Neuronal stem cell (in vitro differentiated cells): ENCODE measurements around the gene EPHA7.

Experiments
- DNase-seq: peaks from one replicate; pipeline ENCODE4 v3.0.0-alpha.2; 2013; ENCODE audit warnings: low spot score
- H2AFZ ChIP-seq: one replicate; pipeline ENCODE4 v1.6.1; 2013; ENCODE audit warnings: mild to moderate bottlenecking, low read length, inconsistent platforms
- H2AK5ac ChIP-seq: 2 replicates; pipeline ENCODE4 v1.6.1; 2013; ENCODE audit warnings: low read depth, mild to moderate bottlenecking, inconsistent platforms, low read length, moderate library complexity, mixed read lengths
- H2BK120ac ChIP-seq: 2 replicates; pipeline ENCODE4 v1.6.1; 2013; ENCODE audit warnings: low read depth, mild to moderate bottlenecking, inconsistent platforms, low read length, moderate library complexity, mixed read lengths
- H2BK12ac ChIP-seq: one replicate; pipeline ENCODE4 v1.6.1; 2013; ENCODE audit warnings: low read length, inconsistent platforms
- H2BK15ac ChIP-seq: 2 replicates; pipeline ENCODE4 v1.6.1; 2013; ENCODE audit warnings: mild to moderate bottlenecking, low read length, inconsistent platforms, mixed read lengths
- H2BK5ac ChIP-seq: one replicate; pipeline ENCODE4 v1.6.1; 2013; ENCODE audit warnings: inconsistent platforms, mild to moderate bottlenecking, low read length, moderate library complexity
- H3K14ac ChIP-seq: one replicate; pipeline ENCODE4 v1.6.1; 2013; ENCODE audit warnings: low read length, inconsistent platforms
- H3K18ac ChIP-seq: 2 replicates; pipeline ENCODE4 v1.6.1; 2013; ENCODE audit warnings: low read length, inconsistent platforms
- H3K23ac ChIP-seq: 2 replicates; pipeline ENCODE4 v1.6.1; 2013; ENCODE audit warnings: low read depth, mild to moderate bottlenecking, mixed read lengths, low read length, inconsistent platforms; ENCODE audit not compliant: poor library complexity
- H3K27ac ChIP-seq: replicated peaks from 3 replicates; pipeline ENCODE4 v1.5.1; 2013; ENCODE audit warnings: low read length, inconsistent platforms
- H3K27me3 ChIP-seq, 3 experiments: 2 replicates each; pipeline ENCODE4 v1.6.1; 2013; ENCODE audit warnings: low read length in 3 of 3, mild to moderate bottlenecking in 2 of 3, inconsistent platforms in 1 of 3, low read depth in 1 of 3, mixed read lengths in 1 of 3, moderate library complexity in 1 of 3; ENCODE audit not compliant: control insufficient read depth in 3 of 3, insufficient read depth in 3 of 3
- H3K36me3 ChIP-seq, 2 donors: replicated peaks in 1 of 2; 2 replicates each; pipeline ENCODE4 v1.6.1; 2013; ENCODE audit warnings: low read length in 2 of 2; ENCODE audit not compliant: control insufficient read depth in 2 of 2, insufficient read depth in 2 of 2
- H3K4ac ChIP-seq: 2 replicates; pipeline ENCODE4 v1.6.1; 2013; ENCODE audit warnings: inconsistent platforms, mild to moderate bottlenecking, low read length, moderate library complexity
- H3K4me1 ChIP-seq, 2 donors: 1 replicate in 1 of 2; 2 replicates in 1 of 2; pipeline ENCODE4 v1.6.1; 2013; ENCODE audit warnings: low read length in 2 of 2, low read depth in 1 of 2; ENCODE audit not compliant: control insufficient read depth in 2 of 2, insufficient read depth in 1 of 2
- H3K4me2 ChIP-seq: one replicate; pipeline ENCODE4 v1.6.1; 2013; ENCODE audit warnings: mild to moderate bottlenecking, low read length, inconsistent platforms; ENCODE audit not compliant: insufficient read depth, poor library complexity, severe bottlenecking
- H3K4me3 ChIP-seq, 2 donors: 2 replicates each; pipeline ENCODE4 v1.5.1; 2013; ENCODE audit warnings: low read length in 2 of 2, mild to moderate bottlenecking in 2 of 2, inconsistent platforms in 1 of 2, moderate library complexity in 1 of 2
- H3K79me1 ChIP-seq: one replicate; pipeline ENCODE4 v1.6.1; 2013; ENCODE audit warnings: low read depth, mild to moderate bottlenecking, inconsistent platforms, low read length, moderate library complexity
- H3K9ac ChIP-seq: one replicate; pipeline ENCODE4 v1.6.1; 2013; ENCODE audit warnings: mild to moderate bottlenecking, low read depth, low read length, inconsistent platforms; ENCODE audit not compliant: poor library complexity
- H3K9me3 ChIP-seq, 2 donors: replicated peaks in 1 of 2; 2 replicates each; pipeline versions ENCODE3 to v1.6.1; 2013; ENCODE audit warnings: low read length in 2 of 2, mild to moderate bottlenecking in 2 of 2, inconsistent platforms in 1 of 2, low read depth in 1 of 2, mixed read lengths in 1 of 2, moderate library complexity in 1 of 2; ENCODE audit not compliant: control insufficient read depth in 2 of 2, insufficient read depth in 1 of 2
- H4K8ac ChIP-seq: one replicate; pipeline ENCODE4 v1.6.1; 2013; ENCODE audit warnings: low read depth, mild to moderate bottlenecking, inconsistent platforms, low read length, moderate library complexity
- H4K91ac ChIP-seq: one replicate; pipeline ENCODE4 v1.6.1; 2013; ENCODE audit warnings: low read length, low read depth, mild to moderate bottlenecking, inconsistent platforms; ENCODE audit not compliant: poor library complexity
- WGBS, 2 donors: extraction: QIAGEN DNeasy Blood & Tissue Kit; methylation state at CpG; one replicate each; pipeline ENCODE4 v1.1.7; 2013; ENCODE audit warnings: missing lambda C conversion rate in 2 of 2, mixed read lengths in 1 of 2; ENCODE audit not compliant: insufficient read length in 2 of 2, insufficient replicate concordance in 1 of 2; ENCODE audit errors: extremely low coverage in 2 of 2; 5-methylcytosine and 5-hydroxymethylcytosine counted together

EPHA7 gene

DNA sequence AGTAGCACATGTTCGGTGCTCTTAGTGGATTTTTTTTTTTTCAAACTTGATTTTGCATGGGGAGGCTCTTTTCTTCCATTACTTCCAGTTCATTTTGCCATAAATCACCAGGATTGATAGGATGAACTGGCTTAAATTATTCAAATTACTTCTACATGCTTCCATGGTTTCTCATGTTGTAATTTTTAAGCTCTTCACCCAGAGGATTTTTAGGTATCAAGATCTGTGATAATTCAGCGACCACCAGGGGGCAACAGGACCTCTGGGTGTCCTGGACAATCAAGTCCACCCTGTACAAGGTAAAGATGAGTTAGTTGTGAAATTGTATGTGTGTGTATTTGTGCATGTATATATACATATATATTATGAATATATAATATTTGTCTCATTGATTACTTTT is 4.2 kb upstream of the EPHA7 start:
- H3K27me3 ChIP-seq, result no peaks in the 10 kb centered on the region
- no peak overlapping the region for H3K4me3 ChIP-seq
- no peak overlapping the region for H2BK120ac ChIP-seq
- DNase-seq, result peak; percentile 50
- H3K23ac ChIP-seq, result no peak overlapping the region
- H2AK5ac ChIP-seq, result no peak overlapping the region
- H2BK15ac ChIP-seq, result no peak overlapping the region
- no peak overlapping the region for H3K4me2 ChIP-seq
- no CpG with 5 or more reads among the region's 2 CpGs for WGBS, 2 donors
- no peak overlapping the region for H3K14ac ChIP-seq
- H4K8ac ChIP-seq, result no peak overlapping the region
- H2BK5ac ChIP-seq, result no peak overlapping the region
- no peak overlapping the region for H2AFZ ChIP-seq
- no peak overlapping the region for H3K27ac ChIP-seq
- H3K18ac ChIP-seq, result no peak overlapping the region
- no peak overlapping the region for H3K4ac ChIP-seq
- H4K91ac ChIP-seq, result no peak overlapping the region
- H3K9ac ChIP-seq, result no peak overlapping the region
- no peaks in the 10 kb centered on the region for H3K36me3 ChIP-seq
- peaks cover 0 to 1% of the 10 kb centered on the region in 2 donors for H3K4me1 ChIP-seq
- H3K9me3 ChIP-seq, result no peaks in the 10 kb centered on the region
- no peak overlapping the region for H2BK12ac ChIP-seq
- H3K79me1 ChIP-seq, result no peaks in the 10 kb centered on the region

DNA sequence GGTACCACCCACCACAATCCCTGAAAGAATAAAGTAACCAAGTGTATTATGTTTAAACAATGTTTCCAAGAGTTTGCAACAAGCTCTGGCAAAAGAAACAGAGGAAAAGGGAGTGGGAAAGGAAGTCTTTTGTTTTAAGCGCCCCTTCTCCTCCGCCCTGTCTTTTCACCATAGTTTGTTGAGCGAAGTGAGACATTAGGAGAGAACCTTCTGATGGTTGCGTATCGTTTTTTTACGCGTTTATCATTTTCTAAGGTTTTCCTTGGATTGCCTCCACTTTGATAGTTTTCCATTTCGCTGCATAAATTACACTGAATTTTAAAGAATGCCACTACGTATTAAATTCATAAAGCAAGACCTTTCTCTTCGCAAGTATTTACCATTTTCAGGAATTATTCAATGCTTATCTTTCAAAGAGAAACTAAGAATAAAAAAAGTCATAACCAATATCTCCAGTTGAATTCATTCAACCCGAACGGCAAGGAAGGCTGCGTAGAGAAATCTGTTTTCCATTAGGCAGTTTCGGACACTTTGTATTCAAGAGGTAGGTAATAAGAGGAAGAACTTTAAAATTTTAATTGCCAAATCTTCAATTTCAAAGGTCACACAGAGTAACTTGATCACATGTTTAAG is 920 bp upstream of the EPHA7 start:
- Histone ChIP-seq H3K4me2 (peak overlapping the region; percentile 48), H3K4ac (no peak overlapping the region), H3K36me3 (no peaks in the 10 kb centered on the region), H3K4me3 (peak overlapping the region; percentile 62 to 75), H2AK5ac (no peak overlapping the region), H4K91ac (no peak overlapping the region), H3K9ac (no peak overlapping the region), H3K27ac (peak overlapping the region; percentile 87), H3K27me3 (no peaks in the 10 kb centered on the region), H3K23ac (no peak overlapping the region), H3K79me1 (peaks cover 3% of the 10 kb centered on the region), H2BK12ac (no peak overlapping the region), H3K14ac (no peak overlapping the region), H4K8ac (no peak overlapping the region), H3K9me3 (no peaks in the 10 kb centered on the region), H2AFZ (peak overlapping the region; percentile 90), H2BK5ac (no peak overlapping the region), H3K4me1 (peaks cover 0 to 4% of the 10 kb centered on the region in 2 donors), H2BK120ac (no peak overlapping the region), H2BK15ac (no peak overlapping the region), H3K18ac (no peak overlapping the region)
- no peak for DNase-seq
- WGBS, 2 donors, result no CpG with 5 or more reads among the region's 14 CpGs

DNA sequence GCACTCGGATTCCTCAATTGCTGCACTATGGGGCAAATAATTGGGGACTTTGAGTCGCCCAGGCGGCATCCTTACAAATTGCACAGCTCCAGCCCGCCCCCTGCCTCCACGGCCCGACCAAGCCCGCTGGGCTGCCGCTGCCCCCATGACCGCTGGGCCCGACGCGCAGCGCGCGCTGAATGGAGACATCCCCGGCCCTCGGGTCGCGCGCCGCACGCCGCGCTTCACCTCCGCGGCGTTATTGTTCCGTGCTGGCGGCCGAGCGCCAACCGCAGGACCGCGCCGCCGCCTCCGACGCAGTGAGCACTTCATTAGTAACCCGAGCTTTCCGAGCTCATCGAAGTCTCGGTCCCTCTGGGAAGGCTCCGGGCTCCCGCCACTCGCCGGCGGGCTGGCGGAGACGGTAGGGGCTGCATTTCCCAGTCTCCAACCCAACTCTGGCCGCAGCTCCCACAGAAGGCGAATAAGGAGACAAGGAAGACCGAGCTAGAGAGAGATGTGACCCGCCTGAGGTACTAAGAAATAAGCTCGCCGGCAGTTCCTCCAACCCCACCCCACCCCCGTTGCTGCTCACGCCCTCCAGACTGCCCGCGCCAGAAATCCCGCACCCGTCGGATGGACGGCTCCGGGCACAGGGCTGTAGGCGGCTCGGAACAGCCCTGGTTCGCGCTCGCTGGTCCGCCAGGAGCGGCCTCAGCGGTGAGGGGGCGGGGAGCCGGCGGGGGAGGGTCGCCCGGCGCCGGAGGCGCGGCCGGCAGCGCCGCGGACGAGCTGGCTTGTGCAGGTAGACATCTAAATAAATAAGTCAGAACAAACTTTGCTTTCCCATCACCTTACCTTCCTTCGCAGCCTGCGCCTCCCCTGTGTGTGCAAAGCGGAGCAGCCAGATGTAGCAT is 703 bp downstream of the EPHA7 start:
- peak overlapping the region; percentile 97 for H3K18ac ChIP-seq
- no peak overlapping the region for H4K8ac ChIP-seq
- H2BK120ac ChIP-seq, result no peak overlapping the region
- peak overlapping the region; percentile 75 for H2BK15ac ChIP-seq
- H3K4me3 ChIP-seq, result peak overlapping the region; percentile 56 to 92
- H3K79me1 ChIP-seq, result peaks cover 3% of the 10 kb centered on the region
- no peaks in the 10 kb centered on the region for H3K27me3 ChIP-seq
- no CpG with 5 or more reads among the region's 89 CpGs for WGBS, 2 donors
- H2AK5ac ChIP-seq, result peak overlapping the region; percentile 56
- H3K27ac ChIP-seq, result peak overlapping the region; percentile 89
- peak overlapping the region; percentile 65 for H3K23ac ChIP-seq
- peak overlapping the region; percentile 92 for H3K9ac ChIP-seq
- H3K4me1 ChIP-seq, result peaks cover 0 to 4% of the 10 kb centered on the region in 2 donors
- peak overlapping the region; percentile 11 for H3K4ac ChIP-seq
- peak overlapping the region; percentile 56 for H3K14ac ChIP-seq
- H2AFZ ChIP-seq, result peak overlapping the region; percentile 98
- H4K91ac ChIP-seq, result no peak overlapping the region
- no peak overlapping the region for H2BK12ac ChIP-seq
- peak overlapping the region; percentile 87 for H2BK5ac ChIP-seq
- peak; percentile 78 for DNase-seq
- H3K9me3 ChIP-seq, result no peaks in the 10 kb centered on the region
- H3K4me2 ChIP-seq, result peak overlapping the region; percentile 82
- H3K36me3 ChIP-seq, result no peaks in the 10 kb centered on the region

DNA sequence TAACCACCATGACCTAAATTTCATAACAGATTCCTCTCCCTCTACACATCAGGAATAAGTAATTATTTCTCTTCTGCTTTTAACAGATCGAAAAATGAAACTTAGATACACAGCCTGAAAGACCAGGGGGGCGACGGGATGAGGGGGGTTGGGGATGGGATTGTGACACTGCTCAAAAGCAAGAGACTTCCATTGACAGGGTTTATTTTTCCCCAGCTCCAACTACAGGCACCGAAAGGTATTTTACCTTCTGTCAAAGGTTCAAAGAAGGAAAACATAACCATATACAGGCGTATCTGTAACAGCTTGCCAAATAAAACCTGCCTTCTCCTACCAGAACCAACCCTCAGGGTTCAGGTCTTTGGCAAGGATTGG is 1.3 kb downstream of the EPHA7 start:
- no CpG with 5 or more reads among the region's 5 CpGs for WGBS, 2 donors
- DNase-seq, result no peak

More for the DNA sequence above, 1.3 kb downstream of the EPHA7 start:
- Histone ChIP-seq H3K79me1 (peaks cover 3% of the 10 kb centered on the region), H4K8ac (no peak overlapping the region), H2AFZ (peak overlapping the region; percentile 98), H2BK120ac (no peak overlapping the region), H2BK12ac (no peak overlapping the region), H2BK15ac (no peak overlapping the region), H3K4ac (no peak overlapping the region), H3K4me1 (peaks cover 0 to 4% of the 10 kb centered on the region in 2 donors), H3K18ac (peak overlapping the region; percentile 97), H3K36me3 (no peaks in the 10 kb centered on the region), H3K4me2 (peak overlapping the region; percentile 82), H3K23ac (no peak overlapping the region), H2AK5ac (no peak overlapping the region), H3K4me3 (peak overlapping the region; percentile 56 to 92), H3K9me3 (no peaks in the 10 kb centered on the region), H3K14ac (no peak overlapping the region), H3K27me3 (no peaks in the 10 kb centered on the region), H2BK5ac (peak overlapping the region; percentile 87), H3K9ac (peak overlapping the region; percentile 78), H4K91ac (no peak overlapping the region), H3K27ac (peak overlapping the region; percentile 89)
